Caco-2 (cell line): ENCODE results near the gene PGAM2. TPM values are rescaled to one million over a fixed set of nuclear protein-coding genes. Genes with fewer than 3 reads are reported as not detected.
"Not testable (repeated sequence)": the region's sequence is repeated elsewhere in the genome, so short reads cannot be mapped to it uniquely, and the experiment has no call there.

ENCODE experiments used
- BruUV-seq: library from RNA; stranded (reverse); fragments of 400-500 nt; replicated peaks from 2 replicates; lab custom pipeline; 2021; lab: Mats Ljungman, UMichigan
- CTCF ChIA-PET: fragments of 300-600 bp; sonication (Branson Sonifier 250); formaldehyde crosslinking; loops from one replicate; lab custom pipeline; 2022; ENCODE audit warnings: antibody characterized with exemption; lab: Charles Lee
- POLR2A ChIA-PET: fragments of 300-600 bp; sonication (Branson Sonifier 250); formaldehyde crosslinking; loops from one replicate; lab custom pipeline; 2022; ENCODE audit warnings: antibody characterized with exemption; lab: Charles Lee
- DNase-seq, 2 experiments: peaks; one replicate each; pipeline versions ENCODE4 v3.0.0 to v3.0.0-alpha.2; 2020 to 2022
- H3K27me3 ChIP-seq: replicated peaks from 2 replicates; pipeline ENCODE4 v1.6.0; 2011; ENCODE audit warnings: low read length; ENCODE audit not compliant: control insufficient read depth, insufficient read depth
- H3K36me3 ChIP-seq: 2 replicates; pipeline ENCODE4 v1.5.1; 2011; ENCODE audit warnings: low read length; ENCODE audit not compliant: control insufficient read depth, insufficient read depth
- H3K4me1 ChIP-seq: fragments of 250-450 bp; sonication (Bioruptor Pico); 2 replicates; pipeline ENCODE4 v1.5.1; 2020; ENCODE audit warnings: mild to moderate bottlenecking
- H3K4me3 ChIP-seq: 2 replicates; pipeline ENCODE4 v1.5.1; 2011; ENCODE audit warnings: low read depth, mild to moderate bottlenecking, control low read depth, low read length
- H3K9me3 ChIP-seq: fragments of 250-450 bp; sonication (Bioruptor Pico); 2 replicates; pipeline ENCODE4 v1.5.1; 2020; ENCODE audit warnings: mild to moderate bottlenecking, moderate library complexity
- H3K27ac Mint-ChIP-seq: one replicate; pipeline ENCODE4 v1.8.0; 2022; ENCODE audit warnings: mixed read lengths; ENCODE audit not compliant: unreplicated experiment
- H3K27me3 Mint-ChIP-seq: one replicate; pipeline ENCODE4 v1.8.0; 2022; ENCODE audit warnings: mixed read lengths; ENCODE audit not compliant: insufficient read depth, unreplicated experiment
- H3K36me3 Mint-ChIP-seq: one replicate; pipeline ENCODE4 v1.8.0; 2022; ENCODE audit warnings: mild to moderate bottlenecking, mixed read lengths; ENCODE audit not compliant: insufficient read depth, unreplicated experiment
- H3K4me1 Mint-ChIP-seq: one replicate; pipeline ENCODE4 v1.8.0; 2022; ENCODE audit warnings: low read depth, mixed read lengths; ENCODE audit not compliant: unreplicated experiment
- H3K4me3 Mint-ChIP-seq: one replicate; pipeline ENCODE4 v1.8.0; 2022; ENCODE audit warnings: mild to moderate bottlenecking, moderate library complexity, mixed read lengths; ENCODE audit not compliant: unreplicated experiment
- H3K9me3 Mint-ChIP-seq: one replicate; pipeline ENCODE4 v1.8.0; 2022; ENCODE audit warnings: mixed read lengths; ENCODE audit not compliant: unreplicated experiment
- CTCF ChIP-seq, 2 experiments: fragments of 200-600 bp in 1 of 2; IDR thresholded peaks; 1 replicate in 1 of 2; 2 replicates in 1 of 2; pipeline versions ENCODE4 v1.5.1 to v1.8.0; 2011 to 2022; ENCODE audit warnings: antibody characterized with exemption in 1 of 2, control low read depth in 1 of 2, inconsistent platforms in 1 of 2, low read depth in 1 of 2, low read length in 1 of 2, mild to moderate bottlenecking in 1 of 2, moderate library complexity in 1 of 2; ENCODE audit not compliant: insufficient read depth in 1 of 2, severe bottlenecking in 1 of 2, unreplicated experiment in 1 of 2
- intact Hi-C: fragments of 100-400 bp; cut with micrococcal nuclease; formaldehyde crosslinking; loops from one replicate; pipeline ENCODE4 v1.10.0; 2022; ENCODE audit not compliant: unreplicated experiment
- total RNA-seq: library from RNA; stranded (reverse); gene quantifications from 2 replicates; pipeline ENCODE4 v1.2.3, GENCODE V29; 2022

Gene PGAM2
- total RNA-seq, 1 experiment from 2014 or later, result not detected

GRCh38 chr7:44040493-44040891, 24.9 kb downstream of the PGAM2 start:
- BruUV-seq, CTCF ChIA-PET, H3K36me3 Mint-ChIP-seq, H3K27ac Mint-ChIP-seq, H3K4me1 Mint-ChIP-seq, POLR2A ChIA-PET, intact Hi-C loops, H3K4me1 ChIP-seq, H3K27me3 Mint-ChIP-seq, H3K36me3 ChIP-seq, H3K27me3 ChIP-seq, H3K9me3 Mint-ChIP-seq, H3K9me3 ChIP-seq: not testable (repeated sequence)
- H3K4me3 Mint-ChIP-seq, result peak overlapping the region; percentile 67
- peak; percentile 15 to 30 for TF ChIP-seq CTCF (IDR thresholded peaks at IDR 0.05; ENCODE audit: insufficient read depth in 1 of 2, low read depth in 1 of 2, low read length in 1 of 2, severe bottlenecking in 1 of 2, unreplicated experiment in 1 of 2)
- DNase-seq, result peak in 1 of 2 experiments; percentile 53
- peak overlapping the region; percentile 36 for H3K4me3 ChIP-seq

GRCh38 chr7:44039800-44040492, 25.4 kb downstream of the PGAM2 start:
- H3K36me3 Mint-ChIP-seq, H3K4me1 ChIP-seq, H3K9me3 Mint-ChIP-seq, CTCF ChIA-PET, H3K9me3 ChIP-seq, POLR2A ChIA-PET, H3K4me1 Mint-ChIP-seq, H3K27ac Mint-ChIP-seq, intact Hi-C loops, H3K27me3 ChIP-seq, H3K27me3 Mint-ChIP-seq, DNase-seq, H3K36me3 ChIP-seq, BruUV-seq: not testable (repeated sequence)
- peak overlapping the region; percentile 67 for H3K4me3 Mint-ChIP-seq
- H3K4me3 ChIP-seq, result peak overlapping the region; percentile 36

DNA sequence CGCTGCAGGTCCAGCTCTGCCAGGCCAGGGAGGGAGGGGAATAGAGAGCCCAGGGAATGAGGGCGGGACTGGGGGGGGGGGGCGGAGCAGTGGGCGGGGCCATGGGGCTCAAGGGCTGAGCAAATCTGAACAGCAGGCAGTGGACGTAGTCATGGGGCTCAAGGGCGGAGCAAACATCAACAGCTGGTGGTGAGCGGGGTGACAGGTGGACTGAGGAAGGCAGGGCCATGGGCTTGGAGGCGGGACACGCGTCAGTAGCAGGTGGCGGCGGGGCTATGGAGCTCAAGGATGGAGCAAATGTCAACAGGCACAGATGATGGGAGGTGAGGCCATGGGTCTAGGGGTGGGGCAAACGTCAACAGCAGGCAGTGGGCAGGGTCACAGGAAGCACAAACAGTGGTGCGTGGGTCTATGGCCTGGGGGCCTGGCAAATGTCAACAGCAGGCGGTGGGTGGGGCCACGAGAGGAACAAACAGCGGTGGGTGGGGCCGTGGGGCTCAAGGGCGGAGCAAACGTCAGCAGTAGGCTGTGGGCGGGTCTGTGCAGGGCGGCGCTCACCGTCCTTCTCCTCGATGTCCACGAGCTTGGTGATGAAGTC, 26.3 kb downstream of the PGAM2 start:
- intact Hi-C loops, result not testable (repeated sequence)

GRCh38 chr7:44038553-44038952, 26.8 kb downstream of the PGAM2 start:
- CTCF ChIA-PET, result interaction anchor here (0.6 kb wide), 1 partner anchor 19 kb away, joined by 3 read pairs; no protein-coding TSS in a partner anchor
- POLR2A ChIA-PET, H3K9me3 ChIP-seq: not testable (repeated sequence)

More for the DNA sequence above, 26.3 kb downstream of the PGAM2 start:
- H3K4me1 Mint-ChIP-seq, H3K9me3 Mint-ChIP-seq, H3K4me1 ChIP-seq, H3K27me3 Mint-ChIP-seq, H3K9me3 ChIP-seq, BruUV-seq, H3K27me3 ChIP-seq, H3K36me3 Mint-ChIP-seq, H3K36me3 ChIP-seq, POLR2A ChIA-PET: not testable (repeated sequence)
- Mint-ChIP-seq H3K27ac (peak overlapping the region; percentile 56), H3K4me3 (peak overlapping the region; percentile 81)
- peak; percentile 95 to 96 for DNase-seq
- H3K4me3 ChIP-seq, result peak overlapping the region; percentile 21
- CTCF ChIA-PET, result interaction anchor here (0.6 kb wide), 1 partner anchor 19 kb away, joined by 3 read pairs; no protein-coding TSS in a partner anchor

GRCh38 chr7:44037951-44038350, 27.4 kb downstream of the PGAM2 start:
- H3K9me3 Mint-ChIP-seq, H3K9me3 ChIP-seq, intact Hi-C loops, DNase-seq, H3K4me3 Mint-ChIP-seq, BruUV-seq, H3K36me3 ChIP-seq, H3K4me3 ChIP-seq, H3K27me3 ChIP-seq, H3K27ac Mint-ChIP-seq, H3K27me3 Mint-ChIP-seq, H3K4me1 Mint-ChIP-seq, H3K36me3 Mint-ChIP-seq, POLR2A ChIA-PET, H3K4me1 ChIP-seq, CTCF ChIA-PET: not testable (repeated sequence)

More at GRCh38 chr7:44038553-44038952, 26.8 kb downstream of the PGAM2 start:
- H3K4me3 Mint-ChIP-seq, H3K36me3 ChIP-seq, H3K4me3 ChIP-seq, H3K27ac Mint-ChIP-seq, DNase-seq, H3K36me3 Mint-ChIP-seq, intact Hi-C loops, H3K4me1 Mint-ChIP-seq, H3K27me3 ChIP-seq, H3K4me1 ChIP-seq, H3K9me3 Mint-ChIP-seq, H3K27me3 Mint-ChIP-seq, BruUV-seq: not testable (repeated sequence)

- H3K9me3 Mint-ChIP-seq, POLR2A ChIA-PET: not testable (repeated sequence)
These were observed 29.0 kb downstream of the PGAM2 start for GRCh38 chr7:44036364-44036763.

More at GRCh38 chr7:44036364-44036763, 29.0 kb downstream of the PGAM2 start:
- H3K27ac Mint-ChIP-seq, H3K4me1 Mint-ChIP-seq, H3K36me3 ChIP-seq, H3K4me1 ChIP-seq, H3K4me3 ChIP-seq, H3K9me3 ChIP-seq, H3K27me3 ChIP-seq, H3K27me3 Mint-ChIP-seq, H3K4me3 Mint-ChIP-seq, CTCF ChIA-PET, BruUV-seq, H3K36me3 Mint-ChIP-seq, intact Hi-C loops: not testable (repeated sequence)
- peak; percentile 62 to 63 for DNase-seq
